CD4-positive, alpha-beta T cell treated with Interleukin-10 for 1 hour (primary cell): ENCODE measurements around the gene AHNAK.

ENCODE experiments used
- DNase-seq: peaks from one replicate; pipeline ENCODE4 v3.0.0-alpha.2; 2020

Gene AHNAK

DNA sequence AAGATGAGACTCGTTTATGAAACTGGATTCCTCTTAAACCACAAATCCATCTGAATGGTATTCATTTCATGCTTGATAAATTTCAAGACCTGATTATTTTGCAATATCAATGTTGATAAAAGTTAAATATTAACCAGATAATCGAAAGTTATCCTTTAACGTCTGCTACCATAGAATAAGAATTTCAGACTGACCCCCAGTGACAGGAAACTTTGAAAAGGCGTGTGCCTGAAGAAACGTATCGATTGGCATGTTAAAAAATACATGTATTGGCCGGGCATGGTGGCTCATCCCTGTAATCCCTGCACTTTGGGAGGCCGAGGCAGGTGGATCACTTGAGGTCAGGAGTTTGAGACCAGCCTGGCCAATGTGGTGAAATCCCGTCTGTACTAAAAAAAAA lies 113.9 kb downstream of the AHNAK start:
- no peak for DNase-seq

GRCh38 chr11:62431171-62431901 lies 115.3 kb downstream of the AHNAK start:
- DNase-seq: no peak

DNA sequence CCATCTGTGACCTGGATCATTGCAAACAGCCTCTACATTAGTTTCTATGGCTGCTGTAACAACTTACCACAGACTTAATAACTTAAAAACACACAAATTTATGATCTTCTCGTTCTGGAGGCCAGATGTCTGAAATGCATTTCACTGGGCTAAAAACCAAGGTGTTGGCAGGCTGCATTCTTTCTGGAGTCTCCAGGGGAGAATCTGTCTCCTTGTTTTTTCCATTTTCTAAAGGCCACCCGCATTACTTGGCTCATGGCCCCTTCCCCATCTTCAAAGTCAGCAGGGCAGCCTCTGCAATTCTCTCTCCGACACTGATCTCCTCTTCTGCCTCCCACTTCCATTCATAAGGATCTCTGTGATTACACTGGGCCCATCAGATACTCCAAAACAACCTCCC lies 116.2 kb downstream of the AHNAK start:
- DNase-seq: no peak

- no peak for DNase-seq
These were observed 117.6 kb downstream of the AHNAK start for GRCh38 chr11:62428871-62429560.

GRCh38 chr11:62427630-62428233 lies 118.9 kb downstream of the AHNAK start:
- no peak for DNase-seq

DNA sequence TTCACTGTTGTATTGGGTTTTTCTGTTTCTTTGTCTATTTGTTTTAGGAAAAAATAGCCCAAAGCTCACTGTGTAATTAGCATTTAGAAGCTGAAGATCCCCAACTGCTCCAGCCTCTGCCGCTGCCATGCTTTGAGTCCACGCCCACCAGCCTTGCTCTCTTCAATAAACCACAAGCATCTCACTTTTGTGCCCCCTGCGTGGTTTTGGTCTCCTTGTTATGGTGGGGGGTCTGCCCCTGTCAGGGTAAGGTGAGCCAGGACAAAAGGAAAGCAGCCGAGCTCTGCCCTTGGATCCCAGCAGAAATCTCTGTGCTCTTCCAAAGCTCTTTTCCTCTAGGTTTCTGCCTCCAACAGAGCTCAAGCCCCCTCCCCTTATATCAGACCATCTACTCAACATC lies 123.6 kb downstream of the AHNAK start:
- DNase-seq: no peak

DNA sequence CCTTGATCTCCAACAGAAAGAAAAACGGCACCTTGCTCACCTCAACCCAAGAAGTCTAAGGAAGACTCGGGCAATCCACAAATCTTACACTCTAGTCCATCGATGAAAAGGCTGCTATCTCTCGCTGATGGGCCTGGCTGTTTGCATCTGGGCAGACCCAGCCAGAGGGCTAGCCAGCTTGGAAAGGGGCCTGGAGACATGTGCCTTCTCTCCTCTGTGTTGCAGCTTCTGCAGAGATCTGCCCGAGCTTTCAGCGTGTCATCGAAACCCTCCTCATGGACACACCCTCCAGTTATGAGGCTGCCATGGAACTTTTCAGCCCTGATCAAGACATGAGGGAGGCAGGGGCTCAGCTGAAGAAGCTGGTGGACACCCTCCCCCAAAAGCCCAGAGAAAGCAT lies 124.6 kb downstream of the AHNAK start:
- no peak for DNase-seq

- DNase-seq: no peak
These were observed 125.7 kb downstream of the AHNAK start for GRCh38 chr11:62420882-62421281.

DNA sequence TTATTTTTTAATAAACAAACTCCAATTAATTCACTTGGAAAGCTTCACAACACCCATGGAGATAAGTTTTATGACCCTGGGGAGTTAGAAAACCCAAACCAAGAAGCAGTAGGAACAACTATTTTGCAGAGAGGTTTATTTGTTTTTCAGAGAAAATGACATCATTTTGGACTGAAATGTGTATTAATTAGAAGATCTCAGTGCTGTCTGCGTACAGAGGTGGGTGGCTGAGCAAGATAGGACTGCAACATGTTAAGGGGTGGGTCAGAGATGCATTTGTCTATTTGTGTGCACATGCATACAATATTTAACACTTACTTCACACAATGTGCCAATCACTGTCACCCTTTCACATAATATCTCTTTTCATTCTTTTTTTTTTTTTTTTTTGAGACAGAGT lies 126.7 kb downstream of the AHNAK start:
- DNase-seq: no peak

GRCh38 chr11:62419314-62419929 lies 127.2 kb downstream of the AHNAK start:
- no peak for DNase-seq

DNA sequence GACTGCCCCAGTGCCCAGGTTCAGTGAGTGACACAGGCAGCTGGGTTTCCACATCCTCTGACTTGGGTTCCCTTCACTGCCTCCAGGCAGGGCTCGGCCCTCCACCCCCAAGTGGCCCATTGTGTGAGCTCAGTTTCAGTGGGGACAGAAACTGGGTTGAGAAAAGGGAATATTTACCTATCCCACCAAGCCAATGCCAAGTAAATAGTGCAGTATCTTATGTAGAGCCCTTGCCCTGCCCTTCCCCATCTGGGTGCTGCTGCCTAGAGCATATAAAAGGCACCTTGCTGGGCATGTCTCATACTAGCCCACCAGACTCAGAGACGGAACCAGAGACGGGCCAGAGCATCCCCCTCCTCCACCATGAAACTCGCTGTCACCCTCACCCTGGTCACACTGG lies 127.9 kb downstream of the AHNAK start, which contains the start of gene SCGB1A1:
TSS of gene SCGB1A1 (plus strand) at position 301 of the 400 bp plus-strand sequence. CDS start at position 364, 63 bp downstream.
- DNase-seq: no peak

- DNase-seq: no peak
These were observed 128.5 kb downstream of the AHNAK start for GRCh38 chr11:62418136-62418535.

DNA sequence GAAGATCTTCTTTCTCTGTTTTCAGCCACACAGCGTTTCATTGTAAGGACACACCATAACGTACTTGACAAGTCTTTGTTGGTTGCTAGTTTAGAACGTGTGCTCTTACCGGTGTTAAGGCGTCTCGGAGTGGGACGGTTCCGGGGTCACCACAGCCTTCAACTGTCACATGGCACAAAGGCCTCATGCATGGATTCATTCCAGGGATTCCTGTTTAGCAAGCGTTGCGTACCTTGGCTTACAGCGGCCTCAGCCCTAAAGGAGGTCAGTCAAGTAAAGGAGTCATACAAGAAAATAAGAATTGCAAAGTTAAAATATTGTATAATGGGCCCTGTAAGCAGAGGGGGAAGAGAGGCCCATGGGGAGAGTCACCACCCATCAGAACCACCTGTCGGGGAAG lies 130.0 kb downstream of the AHNAK start:
- no peak for DNase-seq

DNA sequence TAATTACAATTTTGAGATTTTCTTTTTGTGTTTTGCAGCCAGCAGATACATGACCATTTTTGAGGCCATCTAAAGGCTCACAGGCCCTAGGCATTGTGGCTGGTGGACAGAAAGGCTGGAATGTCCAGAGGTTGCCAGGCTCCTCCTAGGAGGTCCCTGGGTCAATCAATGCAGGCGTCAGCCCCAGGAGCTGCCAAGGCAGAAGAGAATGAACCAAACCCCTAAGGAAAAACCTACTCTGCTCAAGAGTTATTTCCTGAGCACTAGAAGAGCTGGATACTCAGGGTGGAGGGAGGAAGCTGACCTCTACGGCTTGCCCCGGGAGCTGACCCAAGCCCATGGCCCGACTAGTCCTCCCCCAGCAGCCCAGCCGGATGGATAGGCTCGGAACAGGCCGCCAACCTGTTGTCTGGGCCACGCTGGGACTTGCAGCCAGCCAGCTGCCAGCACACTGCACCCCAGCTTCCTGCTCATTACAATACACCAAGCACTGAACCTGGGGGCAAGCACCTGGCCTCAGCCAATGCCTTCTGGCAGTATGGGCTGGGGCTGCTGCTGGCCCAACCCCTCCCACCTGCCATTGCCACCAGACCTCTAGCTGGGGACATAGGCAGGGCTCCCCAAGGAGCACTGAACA lies 133.4 kb downstream of the AHNAK start:
- DNase-seq: no peak

DNA sequence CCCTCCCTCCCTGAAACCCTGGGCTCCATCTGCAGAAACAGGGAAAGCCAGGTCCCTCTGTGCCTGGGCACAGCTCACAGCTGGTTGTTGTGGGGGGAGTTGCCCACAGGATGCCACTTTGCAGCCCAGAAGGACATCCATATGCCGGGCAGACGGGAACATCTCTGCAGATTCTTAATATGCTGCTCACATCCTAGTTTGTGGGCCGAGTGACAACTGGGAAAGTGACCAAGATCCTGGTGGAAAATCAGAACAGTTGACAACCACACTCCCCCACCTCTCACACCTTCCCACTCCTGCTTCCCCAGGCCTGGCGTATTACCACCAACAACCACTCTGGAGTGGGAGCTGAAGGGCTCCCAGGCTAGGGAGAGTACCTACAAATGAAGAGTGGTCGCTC lies 135.1 kb downstream of the AHNAK start:
- DNase-seq: no peak

DNA sequence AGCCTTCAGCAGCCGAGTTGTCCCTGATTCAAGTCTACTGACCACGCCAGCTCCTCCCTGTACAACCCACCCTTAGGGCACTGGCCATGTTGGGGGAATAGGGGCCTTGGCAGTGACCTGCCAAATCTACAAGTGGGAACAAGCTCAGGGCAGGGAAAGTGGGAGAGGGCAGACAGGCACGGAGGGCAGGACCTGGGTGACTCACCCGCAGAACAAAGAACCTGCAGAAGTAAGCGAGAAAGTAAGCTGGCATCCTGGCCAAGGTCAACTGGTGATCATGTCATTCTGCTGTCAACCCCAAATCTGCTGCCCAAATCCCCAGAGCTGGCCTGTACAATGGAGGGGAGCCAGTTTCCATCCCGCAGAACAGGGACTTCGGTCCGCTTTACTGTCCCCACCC lies 135.6 kb downstream of the AHNAK start:
- DNase-seq: no peak

DNA sequence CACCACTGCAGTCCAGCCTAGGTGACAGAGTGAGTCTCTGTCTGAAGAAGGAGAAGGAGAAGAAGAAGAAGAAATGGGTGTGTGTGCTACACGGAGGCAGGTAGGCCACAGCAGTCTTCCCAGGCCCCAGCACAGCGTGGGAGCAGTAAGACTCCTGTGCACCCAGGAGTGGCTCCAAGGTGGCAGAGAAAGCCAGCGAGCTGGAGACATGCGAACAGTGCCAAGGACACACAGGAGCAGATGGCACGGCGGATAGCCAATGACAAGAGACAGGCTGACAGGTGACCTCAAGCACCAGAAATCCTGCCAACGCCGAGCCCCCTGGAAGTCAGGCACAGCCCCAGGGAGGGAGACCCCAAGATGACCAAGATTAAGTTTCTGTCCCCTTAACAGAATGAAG lies 136.8 kb downstream of the AHNAK start:
- no peak for DNase-seq

GRCh38 chr11:62406034-62406433 lies 140.6 kb downstream of the AHNAK start:
- no peak for DNase-seq

DNA sequence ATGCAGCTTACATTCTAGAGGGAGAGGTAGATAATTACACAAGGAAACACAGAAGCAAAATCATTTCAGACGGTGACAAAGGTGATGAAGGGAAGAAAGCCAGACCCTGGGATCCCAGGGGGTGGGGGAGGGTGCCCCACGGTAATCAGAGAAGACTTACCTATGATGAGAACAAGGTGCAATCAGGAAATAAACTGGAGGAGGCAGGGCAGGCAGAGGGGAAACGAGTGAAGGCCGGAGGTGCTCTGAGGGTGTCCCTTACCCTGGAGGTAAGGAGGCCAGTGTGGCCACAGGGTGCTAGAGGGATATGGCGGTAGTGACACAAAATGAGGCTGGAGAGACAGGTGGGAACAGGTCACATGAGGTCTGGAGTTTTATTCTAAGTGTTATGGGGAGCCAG lies 141.7 kb downstream of the AHNAK start:
- DNase-seq: no peak

- no peak for DNase-seq
These were observed 142.2 kb downstream of the AHNAK start for GRCh38 chr11:62404435-62404834.

DNA sequence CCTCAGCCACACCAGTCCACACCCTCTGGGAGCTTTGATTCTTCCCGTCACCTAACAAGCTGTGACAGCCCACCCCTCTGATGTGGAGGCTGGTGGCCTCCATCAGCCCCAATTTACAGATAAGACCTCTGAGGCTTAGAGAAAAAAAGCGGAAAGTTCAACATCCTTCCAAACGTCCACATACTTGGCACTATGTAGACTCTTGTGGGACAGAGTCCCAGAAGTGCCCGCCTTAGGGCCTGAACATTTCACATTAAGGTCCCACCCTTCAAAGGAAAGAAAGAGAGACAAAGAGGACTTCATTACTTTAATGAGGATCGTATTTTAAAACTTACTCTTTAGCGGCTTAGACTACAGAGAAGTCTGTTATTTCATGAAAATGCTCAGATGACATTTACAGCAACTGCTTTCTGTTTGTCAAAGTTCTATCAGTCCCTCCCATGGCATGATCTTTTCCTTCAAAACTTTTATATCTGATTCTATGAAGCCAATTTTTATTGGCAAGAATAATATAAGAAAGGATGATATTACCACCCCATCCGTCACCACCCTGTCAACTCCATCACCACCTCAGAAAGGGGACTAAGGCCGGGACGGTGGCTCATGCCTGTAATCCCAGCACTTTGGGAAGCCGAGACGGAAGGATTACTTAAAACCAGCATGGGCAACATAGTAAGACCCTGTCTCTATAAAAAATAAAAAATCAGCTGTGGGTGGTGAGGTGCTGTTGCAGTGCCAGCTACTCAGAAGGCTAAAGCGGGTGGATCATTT lies 143.5 kb downstream of the AHNAK start:
- no peak for DNase-seq

- peak; percentile 58 for DNase-seq
These were observed 144.2 kb downstream of the AHNAK start for GRCh38 chr11:62402226-62402959.
